ENCODE data around the gene KIN. TPM values are rescaled to one million over a fixed set of nuclear protein-coding genes. Genes with fewer than 3 reads are reported as not detected.
"Not testable (repeated sequence)": the region's sequence is repeated elsewhere in the genome, so short reads cannot be mapped to it uniquely, and the experiment has no call there.

Gene KIN
- polyA plus RNA-seq, 3 donors, result 17.4 to 23.7 (median 18.6) TPM

DNA sequence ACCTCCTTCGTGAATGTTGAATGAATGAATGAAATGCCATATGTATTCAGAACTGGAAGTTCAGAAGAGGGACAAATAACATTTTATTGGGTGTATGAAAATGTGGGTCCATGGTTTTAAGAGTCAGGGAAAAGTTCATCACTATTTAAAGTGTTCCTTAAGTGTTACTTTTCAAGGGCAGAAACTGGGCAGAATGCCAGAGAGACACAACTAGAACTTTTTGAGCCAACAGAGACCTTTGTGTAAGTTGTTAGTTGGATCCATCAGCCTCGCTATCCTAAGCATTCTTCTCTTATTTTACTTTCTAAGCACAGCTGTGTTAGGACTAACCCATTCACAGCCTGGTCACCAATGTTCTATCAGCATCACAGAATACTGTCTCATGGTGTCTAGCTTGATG lies 16.9 kb upstream of the KIN start:
- DNase-seq, result no peak

GRCh38 chr10:7804216-7804615 lies 16.4 kb upstream of the KIN start:
- no peak for DNase-seq

DNA sequence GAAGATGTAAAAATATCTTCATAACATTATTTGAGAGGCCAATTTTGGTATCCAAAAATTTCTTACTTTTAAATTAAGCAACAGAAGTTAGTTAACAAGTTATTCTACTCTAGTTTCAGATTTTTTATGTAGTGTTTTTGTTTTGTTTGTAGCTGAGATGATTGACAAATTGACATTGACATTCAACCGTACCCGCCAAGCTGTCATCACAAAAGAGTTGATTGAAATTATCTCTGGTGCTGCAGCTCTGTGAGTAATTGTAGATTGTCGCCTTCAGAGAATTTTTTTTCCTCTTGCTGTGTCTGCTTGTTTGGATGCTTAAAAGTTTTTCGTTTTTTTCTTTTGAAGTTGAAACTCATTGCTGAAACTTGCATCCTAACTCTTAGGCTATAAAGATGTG lies 14.8 kb upstream of the KIN start:
- DNase-seq, result no peak

DNA sequence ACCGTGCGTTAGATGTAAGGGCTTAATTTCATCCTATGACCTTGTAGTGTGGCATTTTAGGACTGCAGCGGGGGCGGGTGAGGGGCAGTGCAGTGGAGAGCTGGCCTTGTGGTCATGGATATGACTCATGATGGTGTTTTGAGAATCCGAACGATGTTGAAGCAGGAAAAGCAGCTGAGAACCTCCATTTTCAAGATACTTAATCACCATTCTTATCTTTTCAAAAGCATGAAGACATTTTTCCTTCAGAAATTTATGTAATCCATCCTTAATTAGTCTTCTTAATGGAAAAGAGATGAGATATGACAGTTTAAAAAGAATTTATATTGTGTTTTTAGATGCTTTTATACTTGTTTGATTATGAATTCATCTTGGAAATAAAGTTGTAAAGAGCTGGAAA lies 9.8 kb upstream of the KIN start:
- DNase-seq, result no peak

GRCh38 chr10:7795605-7796004 lies 7.8 kb upstream of the KIN start:
- no peak for DNase-seq

- no peak for DNase-seq
Observed at GRCh38 chr10:7794251-7795026, 6.6 kb upstream of the KIN start.

DNA sequence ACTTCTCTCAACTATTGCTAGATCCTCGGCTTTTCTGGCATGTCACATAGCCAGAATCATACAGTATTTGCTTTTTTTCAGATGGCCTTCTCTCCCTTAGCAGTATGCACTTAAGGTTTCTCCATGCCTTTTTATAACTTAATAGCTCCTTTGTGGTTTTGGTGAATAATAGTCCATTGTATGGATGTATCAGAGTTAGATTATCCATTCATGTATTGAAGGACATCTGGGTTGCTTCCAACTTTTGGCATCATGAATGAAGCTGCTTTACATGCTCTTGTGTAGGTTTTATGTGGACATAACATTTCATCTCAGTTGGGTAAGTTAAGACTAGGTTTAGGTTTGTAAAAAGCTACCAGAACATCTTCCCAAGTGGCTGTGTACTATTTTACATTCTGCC lies 4.7 kb upstream of the KIN start:
- no peak for DNase-seq

GRCh38 chr10:7789390-7789789 lies 1.6 kb upstream of the KIN start:
- no peak for DNase-seq

DNA sequence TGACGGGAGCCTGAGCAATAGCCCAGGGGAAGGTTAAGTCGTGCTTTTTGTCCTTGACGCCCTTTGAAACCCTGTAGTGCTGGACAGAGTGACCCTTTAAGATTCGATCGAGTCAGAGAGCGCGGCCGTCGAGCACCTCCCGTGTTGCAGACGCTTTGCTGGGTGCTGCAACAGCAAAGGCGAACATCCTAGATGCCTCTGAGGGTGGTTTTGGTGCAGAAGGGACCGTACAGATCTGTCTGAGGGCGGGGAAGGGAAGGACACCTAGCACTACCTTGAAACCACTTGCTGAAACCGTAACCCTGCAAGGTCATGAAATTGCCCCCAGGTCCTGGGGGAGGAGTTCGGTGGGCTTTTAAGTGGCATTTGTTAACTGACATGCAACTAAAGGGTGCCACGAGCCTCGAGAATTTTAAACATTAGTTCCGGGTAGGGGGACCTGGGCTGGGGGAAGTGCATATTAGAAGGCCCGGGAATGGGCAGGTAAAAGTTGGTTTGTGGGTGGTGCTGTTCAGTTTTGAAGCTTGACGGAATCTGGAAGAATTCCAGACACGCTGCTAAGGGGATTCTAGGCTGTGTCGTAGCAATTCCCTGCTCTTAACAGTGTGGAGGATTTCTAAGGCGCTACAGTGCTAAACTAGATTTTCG lies 970 bp upstream of the KIN start:
- DNase-seq, result peak; percentile 48

DNA sequence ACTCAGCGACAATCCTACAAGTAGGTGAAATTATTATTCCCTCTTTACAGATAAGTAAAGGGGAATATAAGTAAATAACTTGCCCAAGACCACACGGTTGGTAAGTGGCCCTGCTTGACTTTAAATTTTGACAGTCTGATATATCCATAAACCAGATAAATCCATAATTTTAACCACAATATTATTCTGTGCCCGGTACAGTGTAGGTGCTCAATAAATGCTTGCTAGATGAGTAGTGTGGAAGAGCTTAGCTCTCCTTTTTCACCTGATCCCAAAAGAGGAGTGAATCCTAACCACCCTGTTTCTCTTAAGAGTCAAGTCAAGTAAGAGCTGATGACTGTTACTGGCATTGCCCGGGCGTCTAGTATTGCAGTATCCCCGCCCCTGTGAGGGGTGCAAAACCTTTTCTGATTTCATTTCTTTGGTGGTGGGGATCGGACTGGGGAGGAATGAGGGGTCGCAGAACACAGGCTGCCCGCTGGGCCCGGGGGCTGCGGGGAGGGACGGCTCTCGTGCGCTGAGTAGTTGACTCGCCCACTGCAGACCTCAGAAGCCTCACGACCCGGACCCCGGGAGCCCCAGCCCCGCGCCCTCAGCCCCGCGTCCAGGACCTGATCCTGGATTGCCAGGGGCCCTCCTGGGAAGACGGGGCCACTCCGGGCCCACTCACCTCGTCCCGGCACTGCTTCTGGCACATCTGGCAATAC lies 490 bp downstream of the KIN start:
- DNase-seq, result no peak

GRCh38 chr10:7786430-7786829 lies 1.4 kb downstream of the KIN start:
- no peak for DNase-seq

DNA sequence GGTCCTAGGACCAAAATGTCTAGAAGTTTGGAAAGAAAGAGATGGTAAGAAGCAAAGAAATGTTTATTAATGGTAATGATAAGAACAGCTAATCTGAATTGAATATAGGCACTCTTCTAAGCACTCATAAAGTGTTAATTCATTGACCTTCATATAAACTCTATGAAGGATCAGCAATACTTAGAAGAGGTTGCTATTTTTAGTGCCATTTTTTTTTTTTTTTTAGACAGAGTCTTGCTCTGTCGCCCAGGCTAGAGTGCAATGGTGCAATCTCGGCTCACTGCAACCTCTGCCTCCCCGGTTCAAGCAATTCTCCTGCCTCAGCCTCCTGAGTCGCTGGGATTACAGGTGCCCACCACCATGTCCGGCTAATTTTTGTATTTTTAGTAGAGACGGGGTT lies 5.6 kb downstream of the KIN start:
- DNase-seq, result not testable (repeated sequence)

- DNase-seq, result no peak
Observed at GRCh38 chr10:7776777-7777176, 11.0 kb downstream of the KIN start.

DNA sequence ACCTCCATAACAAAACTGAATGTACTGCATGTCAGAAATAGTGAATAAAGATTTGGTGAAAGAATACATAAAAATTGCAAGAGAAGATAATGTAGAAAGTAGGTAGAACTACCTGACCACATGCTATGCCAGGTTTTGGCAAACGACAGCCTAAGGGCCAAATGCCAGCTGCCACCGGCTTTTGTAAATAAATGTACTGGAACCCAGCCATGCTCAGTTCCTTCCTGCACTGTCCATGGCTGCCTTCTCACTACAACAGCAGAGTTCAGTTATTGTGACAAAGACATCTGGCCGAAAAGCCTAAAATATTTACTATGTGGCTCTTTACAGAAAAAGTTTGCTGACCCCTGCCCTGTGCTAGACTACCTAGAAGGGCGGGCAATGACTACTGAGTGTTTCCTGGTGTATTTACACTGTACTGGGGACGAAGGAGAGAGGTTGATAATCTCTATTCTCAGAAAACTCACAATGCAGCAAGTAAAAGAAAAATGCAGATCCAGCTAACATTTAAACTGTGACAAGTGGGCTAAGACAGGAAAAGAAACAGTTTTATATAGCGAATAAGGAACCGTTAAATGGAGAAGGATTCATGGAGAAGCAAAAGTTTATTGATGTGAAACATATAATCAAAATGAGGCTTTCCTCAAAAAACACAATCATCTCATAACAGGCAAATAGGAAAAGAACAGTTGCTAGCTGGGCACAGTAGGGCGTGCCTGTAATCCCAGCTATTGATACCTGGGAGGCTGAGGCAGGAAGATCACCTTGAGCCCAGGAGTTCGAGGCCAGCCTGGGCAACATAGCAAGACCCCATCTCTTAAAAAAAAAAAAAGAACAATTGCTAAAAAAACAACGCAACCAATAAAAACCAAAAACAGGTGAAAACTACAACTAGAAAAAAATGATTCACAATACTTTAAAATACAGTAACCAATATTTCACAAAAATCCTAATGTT lies 13.7 kb downstream of the KIN start:
- no peak for DNase-seq

GRCh38 chr10:7768417-7768816 lies 19.4 kb downstream of the KIN start:
- no peak for DNase-seq

GRCh38 chr10:7767209-7767608 lies 20.6 kb downstream of the KIN start:
- DNase-seq, result no peak

DNA sequence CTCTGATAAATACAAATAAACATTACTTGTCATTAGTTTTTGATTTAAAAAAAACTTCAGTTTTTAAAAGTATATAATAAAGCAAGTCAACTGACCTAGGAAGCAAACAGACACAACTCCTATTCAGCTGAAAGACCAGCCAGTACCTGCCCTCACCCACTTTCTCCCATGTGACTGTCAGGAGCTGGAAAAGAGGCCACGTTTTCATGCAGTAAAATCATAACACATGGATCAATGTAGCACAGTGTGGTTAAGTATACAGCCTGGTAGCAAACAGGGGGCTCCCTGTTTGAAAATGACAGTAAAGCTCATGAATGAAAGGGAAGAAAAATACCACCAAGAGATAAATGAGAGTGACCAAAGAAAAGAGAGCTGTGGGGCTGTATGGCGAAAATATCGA lies 21.6 kb downstream of the KIN start:
- no peak for DNase-seq

- DNase-seq, result no peak
Observed at GRCh38 chr10:7763929-7764328, 23.9 kb downstream of the KIN start.

- no peak for DNase-seq
Observed at GRCh38 chr10:7756360-7756992, 31.3 kb downstream of the KIN start.

- no peak for DNase-seq
Observed at GRCh38 chr10:7755103-7755502, 32.7 kb downstream of the KIN start.

DNA sequence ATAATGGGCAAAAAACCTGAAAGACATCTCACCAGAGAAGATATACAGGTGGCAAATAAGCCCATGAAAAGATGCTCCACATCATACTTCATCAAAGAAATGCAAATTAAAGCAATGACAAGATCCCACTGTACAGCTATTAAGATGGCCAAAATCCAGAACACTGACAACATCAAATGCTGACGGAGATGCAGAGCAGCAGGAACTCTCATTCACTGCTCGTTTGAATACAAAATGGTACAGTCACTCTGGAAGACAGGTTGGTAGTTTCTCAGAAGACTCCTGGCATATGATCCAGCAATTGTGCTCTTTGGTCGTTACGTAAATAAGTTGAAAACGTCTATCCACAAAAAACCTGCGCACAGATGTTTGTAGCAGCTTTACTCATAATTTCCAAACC lies 35.5 kb downstream of the KIN start:
- DNase-seq, result no peak

DNA sequence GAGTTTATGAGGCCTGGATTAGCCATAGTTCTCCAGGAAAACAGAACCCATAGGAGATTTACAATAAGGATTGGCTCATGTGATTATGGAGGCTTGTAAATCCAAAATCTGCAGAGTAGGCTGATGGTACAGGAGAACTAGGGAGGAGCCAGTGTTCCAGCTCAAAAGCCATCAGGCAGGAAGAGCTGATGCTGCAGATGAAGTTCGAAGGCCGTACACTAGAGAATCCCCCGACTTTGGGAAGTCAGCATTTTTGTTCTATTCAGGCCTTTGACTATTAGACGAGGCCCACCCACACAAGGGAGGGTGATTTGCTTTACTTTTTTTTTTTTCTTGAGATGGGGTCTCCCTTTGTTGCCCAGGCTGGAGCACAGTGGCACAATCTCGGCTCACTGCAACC lies 37.6 kb downstream of the KIN start:
- no peak for DNase-seq
